HEK293 (cell line): ENCODE data around the gene LARGE1.

Experiments used
- CTCF ChIP-seq: fragments of 450-650 bp; formaldehyde crosslinking; IDR thresholded peaks from 2 replicates; pipeline ENCODE4 v1.5.1; 2016; ENCODE audit warnings: missing biosample characterization, missing genetic modification characterization
- GLI4 ChIP-seq: fragments of 450-650 bp; formaldehyde crosslinking; IDR thresholded peaks from 2 replicates; pipeline ENCODE4 v1.5.1; 2016; ENCODE audit warnings: missing biosample characterization, missing genetic modification characterization
- GLIS2 ChIP-seq: fragments of 450-650 bp; formaldehyde crosslinking; IDR thresholded peaks from 2 replicates; pipeline ENCODE4 v1.5.1; 2016; ENCODE audit warnings: missing biosample characterization, missing genetic modification characterization
- SETDB1 ChIP-seq: IDR thresholded peaks from one replicate; pipeline ENCODE4 v1.6.1; 2017; ENCODE audit warnings: mild to moderate bottlenecking, low read length, moderate library complexity, mixed read lengths; ENCODE audit not compliant: insufficient read length
- TCF7L2 ChIP-seq: IDR thresholded peaks from 2 replicates; pipeline ENCODE4 v1.6.1; 2011; ENCODE audit warnings: low read depth, mild to moderate bottlenecking, inconsistent platforms, low read length, moderate library complexity, borderline replicate concordance
- TRIM28 ChIP-seq: IDR thresholded peaks from 2 replicates; pipeline ENCODE4 v1.6.1; 2011; ENCODE audit warnings: low read length, control low read depth, borderline replicate concordance
- YY1 ChIP-seq: fragments of 450-650 bp; formaldehyde crosslinking; IDR thresholded peaks from 2 replicates; pipeline ENCODE4 v1.5.1; 2018; ENCODE audit warnings: missing biosample characterization, missing genetic modification characterization
- ZBTB20 ChIP-seq: fragments of 450-650 bp; formaldehyde crosslinking; IDR thresholded peaks from 2 replicates; pipeline ENCODE4 v1.5.1; 2016; ENCODE audit warnings: missing biosample characterization, missing genetic modification characterization
- ZNF10 ChIP-seq: fragments of 450-650 bp; formaldehyde crosslinking; IDR thresholded peaks from 2 replicates; pipeline ENCODE4 v1.5.1; 2017; ENCODE audit warnings: missing biosample characterization, missing genetic modification characterization
- ZNF138 ChIP-seq: fragments of 450-650 bp; formaldehyde crosslinking; IDR thresholded peaks from 2 replicates; pipeline ENCODE4 v1.5.1; 2016; ENCODE audit warnings: missing biosample characterization, missing genetic modification characterization, borderline replicate concordance
- ZNF280C ChIP-seq: fragments of 450-650 bp; formaldehyde crosslinking; IDR thresholded peaks from 2 replicates; pipeline ENCODE4 v1.5.1; 2016; ENCODE audit warnings: missing biosample characterization, missing genetic modification characterization
- ZNF791 ChIP-seq: fragments of 450-650 bp; formaldehyde crosslinking; IDR thresholded peaks from 2 replicates; pipeline ENCODE4 v1.5.1; 2016; ENCODE audit warnings: missing biosample characterization, missing genetic modification characterization
- TF ChIP-seq, protein P1 (sequence below): fragments of 450-650 bp; formaldehyde crosslinking; IDR thresholded peaks from 2 replicates; pipeline ENCODE4 v1.5.1; 2016; ENCODE audit warnings: missing biosample characterization, missing genetic modification characterization
- TF ChIP-seq, protein P2 (sequence below): fragments of 450-650 bp; formaldehyde crosslinking; IDR thresholded peaks from 2 replicates; pipeline ENCODE4 v1.5.1; 2016; ENCODE audit warnings: missing biosample characterization, missing genetic modification characterization, low read depth

GRCh38 chr22:33569018-33569417, 351.3 kb downstream of the LARGE1 start:
- no peak for TF ChIP-seq GLI4 (tag by site-specific recombination)
- no peak for TF ChIP-seq CTCF
- no peak for TF ChIP-seq SETDB1
- TF ChIP-seq, protein P1, sequence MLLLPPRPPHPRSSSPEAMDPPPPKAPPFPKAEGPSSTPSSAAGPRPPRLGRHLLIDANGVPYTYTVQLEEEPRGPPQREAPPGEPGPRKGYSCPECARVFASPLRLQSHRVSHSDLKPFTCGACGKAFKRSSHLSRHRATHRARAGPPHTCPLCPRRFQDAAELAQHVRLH: no peak
- TF ChIP-seq ZNF280C: no peak
- no peak for TF ChIP-seq TRIM28
- TF ChIP-seq GLIS2 (tag by site-specific recombination): no peak
- TF ChIP-seq YY1 (tag by site-specific recombination): no peak
- no peak for TF ChIP-seq ZNF791 (tag by site-specific recombination)
- no peak for TF ChIP-seq TCF7L2
- TF ChIP-seq ZNF138: no peak
- TF ChIP-seq ZNF10: no peak
- no peak for TF ChIP-seq ZBTB20
- TF ChIP-seq, protein P2, sequence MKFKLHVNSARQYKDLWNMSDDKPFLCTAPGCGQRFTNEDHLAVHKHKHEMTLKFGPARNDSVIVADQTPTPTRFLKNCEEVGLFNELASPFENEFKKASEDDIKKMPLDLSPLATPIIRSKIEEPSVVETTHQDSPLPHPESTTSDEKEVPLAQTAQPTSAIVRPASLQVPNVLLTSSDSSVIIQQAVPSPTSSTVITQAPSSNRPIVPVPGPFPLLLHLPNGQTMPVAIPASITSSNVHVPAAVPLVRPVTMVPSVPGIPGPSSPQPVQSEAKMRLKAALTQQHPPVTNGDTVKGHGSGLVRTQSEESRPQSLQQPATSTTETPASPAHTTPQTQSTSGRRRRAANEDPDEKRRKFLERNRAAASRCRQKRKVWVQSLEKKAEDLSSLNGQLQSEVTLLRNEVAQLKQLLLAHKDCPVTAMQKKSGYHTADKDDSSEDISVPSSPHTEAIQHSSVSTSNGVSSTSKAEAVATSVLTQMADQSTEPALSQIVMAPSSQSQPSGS: no peak
